Measurements from ENCODE around the gene CCDC88B. TPM values are rescaled to one million over a fixed set of nuclear protein-coding genes. Genes with fewer than 3 reads are reported as not detected.

The CCDC88B gene
- total RNA-seq, 1 donor from 2014 or later: 137 TPM

DNA sequence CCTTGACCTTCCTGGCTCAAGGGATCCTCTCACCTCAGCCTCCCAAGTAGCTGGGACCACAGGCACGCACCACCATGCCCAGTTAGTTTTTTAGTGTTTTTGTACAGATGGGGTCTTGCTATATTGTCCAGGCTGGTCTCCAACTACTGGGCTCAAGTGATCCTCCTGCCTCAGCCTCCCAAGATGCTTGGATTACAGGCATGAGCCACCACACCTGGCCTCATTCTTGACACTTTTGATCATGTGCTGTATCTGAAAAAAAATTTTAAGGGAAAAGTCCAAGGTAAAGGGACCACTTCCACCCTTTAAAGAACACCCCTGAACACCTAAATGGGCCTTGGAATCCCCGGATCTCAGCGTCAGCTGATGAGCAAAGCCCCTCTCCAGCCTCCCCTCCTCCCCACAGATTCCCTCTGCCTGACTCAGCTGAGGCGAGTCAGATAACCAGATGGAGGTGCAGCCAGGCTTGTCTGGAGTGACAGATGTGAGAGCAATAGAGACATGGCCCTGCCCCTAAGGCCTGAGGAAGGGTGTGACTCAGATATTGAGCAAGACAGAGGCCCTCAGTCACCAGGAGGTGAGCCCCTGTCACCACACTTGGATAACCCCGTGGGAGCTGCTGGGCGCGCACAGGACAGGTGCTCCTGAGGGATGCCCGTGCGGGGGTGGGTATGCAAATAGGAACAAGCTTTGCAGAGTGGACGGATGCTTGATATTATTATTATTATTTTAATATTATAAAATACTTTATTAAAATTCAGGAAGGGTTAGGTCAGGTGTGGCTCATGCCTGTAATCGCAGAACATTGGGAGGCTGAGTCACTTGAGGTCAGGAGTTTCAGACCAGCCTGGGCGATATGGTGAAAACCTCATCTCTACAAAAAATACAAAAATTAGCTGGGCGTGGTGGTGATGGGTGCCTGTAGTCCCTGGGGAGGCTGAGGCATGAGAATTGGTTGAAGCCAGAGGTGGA, 5.0 kb upstream of the CCDC88B start:
- Mint-ChIP-seq H3K9me3 (no peaks in the 10 kb centered on the region), H3K36me3 (ENCODE audit: low read depth) (peaks cover 10% of the 10 kb centered on the region), H3K4me3 (no peak overlapping the region), H3K27me3 (ENCODE audit: insufficient read depth) (no peaks in the 10 kb centered on the region), H3K4me1 (ENCODE audit: low read depth) (peaks cover 39% of the 10 kb centered on the region), H3K27ac (peak overlapping the region; percentile 76)
- no peak for DNase-seq (ENCODE audit: low spot score)
- intact Hi-C loops (cut with micrococcal nuclease): no loop called here

DNA sequence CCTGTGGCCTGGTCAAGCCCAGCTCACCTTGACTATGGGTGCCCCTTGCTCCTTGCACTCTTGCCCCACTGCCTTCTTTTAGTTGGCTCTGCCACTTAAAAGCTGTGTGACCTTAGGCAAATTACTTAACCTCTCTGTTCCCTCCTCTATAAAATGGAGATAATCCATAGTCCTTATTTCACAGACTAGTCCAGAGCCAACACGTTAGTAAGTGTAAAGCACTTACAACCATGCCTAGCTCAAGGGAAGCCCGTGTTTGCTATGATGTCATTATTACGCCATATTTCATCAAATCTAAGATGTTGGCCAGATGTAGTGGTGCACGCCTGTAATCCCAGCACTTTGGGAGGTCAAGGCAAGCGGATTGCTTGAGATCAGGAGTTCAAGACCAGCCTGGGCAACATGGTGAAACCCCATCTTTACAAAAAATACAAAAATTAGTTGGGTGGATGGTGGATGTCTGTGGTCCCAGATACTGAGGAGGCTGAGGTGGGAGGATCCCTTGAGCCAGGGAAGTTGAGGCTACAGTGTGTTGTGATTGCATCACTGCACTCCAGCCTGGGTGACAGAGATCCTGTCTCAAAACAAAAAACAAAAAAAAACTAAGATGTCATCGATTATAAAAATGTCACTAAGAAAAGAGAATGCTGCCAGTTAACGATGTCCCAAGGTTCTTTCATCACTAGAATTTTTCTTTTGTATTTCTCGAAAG, 2.3 kb upstream of the CCDC88B start:
- Mint-ChIP-seq H3K4me1 (ENCODE audit: low read depth) (peaks cover 41% of the 10 kb centered on the region), H3K36me3 (ENCODE audit: low read depth) (peaks cover 10% of the 10 kb centered on the region), H3K4me3 (peak overlapping the region; percentile 26), H3K27ac (no peak overlapping the region), H3K9me3 (no peaks in the 10 kb centered on the region), H3K27me3 (ENCODE audit: insufficient read depth) (no peaks in the 10 kb centered on the region)
- DNase-seq (ENCODE audit: low spot score): no peak
- intact Hi-C loops (cut with micrococcal nuclease): no loop called here

DNA sequence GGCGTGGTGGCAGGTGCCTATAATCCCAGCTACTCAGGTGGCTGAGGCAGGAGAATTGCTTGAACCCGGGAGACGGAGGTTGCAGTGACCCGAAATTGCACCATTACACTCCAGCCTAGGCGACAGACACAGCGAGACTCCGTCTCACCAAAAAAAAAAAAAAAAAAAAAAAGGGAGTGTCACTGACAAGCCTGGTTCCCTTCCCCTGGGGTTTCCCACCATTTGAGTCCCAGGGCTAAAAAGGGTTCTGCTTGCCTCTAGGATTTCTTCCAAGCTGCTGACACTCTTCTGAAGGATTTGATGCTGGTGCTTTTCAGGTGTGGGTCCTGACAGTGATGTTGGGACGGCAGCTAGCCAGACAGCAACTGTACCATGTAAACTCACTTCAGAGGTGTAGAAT, 1.3 kb upstream of the CCDC88B start:
- Mint-ChIP-seq H3K27ac (peak overlapping the region; percentile 94), H3K4me1 (ENCODE audit: low read depth) (peaks cover 41% of the 10 kb centered on the region), H3K27me3 (ENCODE audit: insufficient read depth) (no peaks in the 10 kb centered on the region), H3K9me3 (no peaks in the 10 kb centered on the region), H3K36me3 (ENCODE audit: low read depth) (peaks cover 9% of the 10 kb centered on the region), H3K4me3 (peak overlapping the region; percentile 91)
- DNase-seq (ENCODE audit: low spot score): no peak
- intact Hi-C loops (cut with micrococcal nuclease): no loop called here

DNA sequence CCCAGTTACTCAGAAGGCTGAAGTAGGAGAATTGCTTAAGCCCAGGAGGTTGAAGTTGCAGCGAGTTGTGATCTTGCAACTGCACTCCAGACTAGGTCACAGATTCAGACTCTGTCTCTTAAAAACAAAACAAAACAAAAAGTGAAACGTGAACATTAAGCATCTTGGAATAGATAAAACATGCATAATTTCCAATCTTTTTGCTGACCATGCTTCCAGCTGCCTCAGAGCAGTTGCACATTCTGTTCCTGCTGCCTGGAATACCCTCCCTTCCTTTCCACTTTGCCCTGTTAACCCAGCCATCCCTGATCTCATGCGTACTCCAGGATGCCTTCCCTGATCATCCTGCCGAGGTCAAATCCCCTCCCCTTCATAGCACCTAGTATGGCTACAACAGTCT, 718 bp upstream of the CCDC88B start:
- Mint-ChIP-seq H3K27me3 (ENCODE audit: insufficient read depth) (no peaks in the 10 kb centered on the region), H3K9me3 (no peaks in the 10 kb centered on the region), H3K36me3 (ENCODE audit: low read depth) (peaks cover 8% of the 10 kb centered on the region), H3K27ac (peak overlapping the region; percentile 94), H3K4me3 (peak overlapping the region; percentile 91), H3K4me1 (ENCODE audit: low read depth) (peaks cover 41% of the 10 kb centered on the region)
- DNase-seq (ENCODE audit: low spot score): no peak
- intact Hi-C loops (cut with micrococcal nuclease): no loop called here

DNA sequence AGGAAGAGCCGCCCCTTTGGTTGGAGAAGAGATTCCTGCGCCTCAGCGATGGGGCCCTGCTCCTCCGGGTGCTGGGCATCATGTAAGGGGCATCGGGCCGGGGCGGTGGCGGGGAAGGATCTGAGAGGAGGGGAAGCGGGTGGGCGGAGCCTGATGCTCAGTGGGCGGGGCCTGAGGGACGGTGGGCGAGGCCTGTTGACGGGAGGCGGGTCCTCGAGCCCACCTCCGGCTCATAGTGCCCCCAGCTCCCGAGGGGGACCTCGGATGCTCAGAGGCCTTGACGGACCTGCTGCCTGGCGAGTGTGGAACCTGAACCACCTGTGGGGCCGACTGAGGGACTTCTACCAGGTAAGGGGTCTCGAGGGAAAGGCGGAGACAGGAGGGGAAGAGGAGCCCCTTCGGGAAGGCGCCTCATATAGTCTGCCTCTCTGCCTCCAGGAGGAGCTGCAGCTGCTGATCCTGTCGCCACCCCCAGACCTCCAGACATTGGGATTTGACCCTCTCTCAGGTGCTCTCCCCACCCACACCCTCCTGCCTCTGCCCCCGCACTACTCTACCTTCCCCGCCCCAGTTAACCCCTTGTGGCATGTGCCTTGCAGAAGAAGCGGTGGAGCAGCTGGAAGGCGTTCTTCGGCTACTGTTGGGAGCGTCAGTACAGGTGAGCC, 799 bp downstream of the CCDC88B start:
- peaks cover 32% of the 10 kb centered on the region for H3K4me1 Mint-ChIP-seq (ENCODE audit: low read depth)
- intact Hi-C loops (cut with micrococcal nuclease): loop anchor here (1.0 to 2.0 kb wide), 5 partner anchors 10 to 100 kb away; partner anchors contain the start of genes BAD, ESRRA, FKBP2 and GPR137
- no peaks in the 10 kb centered on the region for H3K27me3 Mint-ChIP-seq (ENCODE audit: insufficient read depth)
- peak; percentile 72 for DNase-seq (ENCODE audit: low spot score)
- H3K27ac Mint-ChIP-seq: peak overlapping the region; percentile 94
- no peaks in the 10 kb centered on the region for H3K9me3 Mint-ChIP-seq
- peaks cover 10% of the 10 kb centered on the region for H3K36me3 Mint-ChIP-seq (ENCODE audit: low read depth)
- peak overlapping the region; percentile 91 for H3K4me3 Mint-ChIP-seq

DNA sequence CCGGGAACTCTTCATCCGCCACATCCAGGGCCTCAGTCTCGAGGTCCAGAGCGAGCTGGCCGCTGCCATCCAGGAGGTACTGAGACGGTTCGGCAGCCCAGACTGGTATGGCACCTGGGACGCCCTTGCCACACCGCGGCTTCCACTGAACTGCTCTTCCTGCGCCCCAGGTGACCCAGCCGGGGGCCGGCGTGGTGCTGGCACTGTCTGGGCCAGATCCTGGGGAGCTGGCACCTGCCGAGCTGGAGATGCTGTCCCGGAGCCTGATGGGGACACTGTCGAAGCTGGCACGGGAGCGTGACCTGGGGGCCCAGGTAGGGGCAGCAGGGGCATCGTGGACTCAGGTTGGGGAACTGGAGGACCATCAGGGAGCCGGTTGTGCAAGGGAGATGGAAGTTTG, 1.4 kb downstream of the CCDC88B start:
- H3K4me3 Mint-ChIP-seq: peak overlapping the region; percentile 91
- H3K4me1 Mint-ChIP-seq (ENCODE audit: low read depth): peaks cover 32% of the 10 kb centered on the region
- H3K27me3 Mint-ChIP-seq (ENCODE audit: insufficient read depth): no peaks in the 10 kb centered on the region
- intact Hi-C loops (cut with micrococcal nuclease): loop anchor here (2.0 kb wide), 1 partner anchor 57 kb away; the partner anchor contains the start of genes BAD and GPR137
- peak overlapping the region; percentile 52 for H3K27ac Mint-ChIP-seq
- no peaks in the 10 kb centered on the region for H3K9me3 Mint-ChIP-seq
- no peak for DNase-seq (ENCODE audit: low spot score)
- H3K36me3 Mint-ChIP-seq (ENCODE audit: low read depth): peaks cover 12% of the 10 kb centered on the region

DNA sequence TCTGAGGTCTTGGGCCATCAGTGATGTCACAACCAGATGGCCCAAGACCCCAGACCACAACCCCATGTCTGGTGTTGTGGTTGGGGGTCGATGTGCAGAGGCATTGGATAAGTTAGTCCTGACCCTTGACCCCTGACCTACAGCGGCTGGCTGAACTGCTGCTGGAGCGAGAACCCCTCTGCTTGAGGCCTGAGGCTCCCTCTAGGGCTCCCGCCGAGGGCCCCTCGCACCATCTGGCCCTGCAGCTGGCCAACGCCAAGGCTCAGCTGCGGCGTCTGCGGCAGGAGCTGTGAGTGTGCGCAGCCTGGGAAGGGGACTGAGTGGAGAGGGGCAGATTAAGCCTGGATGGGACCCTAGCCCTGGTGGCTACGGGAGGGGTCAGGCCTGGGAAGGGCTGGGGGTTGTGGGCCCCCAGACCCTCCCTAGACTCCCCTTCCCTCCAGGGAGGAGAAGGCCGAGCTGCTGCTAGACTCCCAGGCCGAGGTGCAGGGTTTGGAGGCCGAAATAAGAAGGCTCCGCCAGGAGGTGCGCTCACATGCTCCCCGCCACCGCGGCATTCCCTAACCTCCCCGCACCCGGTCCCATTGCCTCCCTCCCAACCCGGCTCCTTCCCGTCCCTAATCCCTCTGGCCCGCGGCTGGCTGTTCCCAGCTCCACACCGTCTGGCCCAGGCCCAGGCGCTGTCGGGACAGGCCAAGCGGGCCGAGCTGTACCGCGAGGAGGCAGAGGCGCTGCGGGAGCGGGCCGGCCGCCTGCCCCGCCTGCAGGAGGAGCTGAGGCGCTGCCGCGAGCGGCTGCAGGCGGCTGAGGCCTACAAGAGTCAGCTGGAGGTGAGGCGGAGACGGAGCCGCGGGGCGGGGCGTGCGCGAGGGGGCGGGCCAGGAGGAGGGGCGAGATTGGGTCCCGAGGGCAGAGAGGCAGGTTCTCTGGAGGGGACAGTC, 2.1 kb downstream of the CCDC88B start:
- H3K4me1 Mint-ChIP-seq (ENCODE audit: low read depth): peaks cover 32% of the 10 kb centered on the region
- no peaks in the 10 kb centered on the region for H3K27me3 Mint-ChIP-seq (ENCODE audit: insufficient read depth)
- H3K27ac Mint-ChIP-seq: no peak overlapping the region
- no peaks in the 10 kb centered on the region for H3K9me3 Mint-ChIP-seq
- peaks cover 14% of the 10 kb centered on the region for H3K36me3 Mint-ChIP-seq (ENCODE audit: low read depth)
- intact Hi-C loops (cut with micrococcal nuclease): loop anchor here (1.0 to 2.0 kb wide), 2 partner anchors 17 to 57 kb away; partner anchors contain the start of genes BAD, GPR137 and RPS6KA4
- peak overlapping the region; percentile 39 for H3K4me3 Mint-ChIP-seq
- DNase-seq (ENCODE audit: low spot score): peak; percentile 91

DNA sequence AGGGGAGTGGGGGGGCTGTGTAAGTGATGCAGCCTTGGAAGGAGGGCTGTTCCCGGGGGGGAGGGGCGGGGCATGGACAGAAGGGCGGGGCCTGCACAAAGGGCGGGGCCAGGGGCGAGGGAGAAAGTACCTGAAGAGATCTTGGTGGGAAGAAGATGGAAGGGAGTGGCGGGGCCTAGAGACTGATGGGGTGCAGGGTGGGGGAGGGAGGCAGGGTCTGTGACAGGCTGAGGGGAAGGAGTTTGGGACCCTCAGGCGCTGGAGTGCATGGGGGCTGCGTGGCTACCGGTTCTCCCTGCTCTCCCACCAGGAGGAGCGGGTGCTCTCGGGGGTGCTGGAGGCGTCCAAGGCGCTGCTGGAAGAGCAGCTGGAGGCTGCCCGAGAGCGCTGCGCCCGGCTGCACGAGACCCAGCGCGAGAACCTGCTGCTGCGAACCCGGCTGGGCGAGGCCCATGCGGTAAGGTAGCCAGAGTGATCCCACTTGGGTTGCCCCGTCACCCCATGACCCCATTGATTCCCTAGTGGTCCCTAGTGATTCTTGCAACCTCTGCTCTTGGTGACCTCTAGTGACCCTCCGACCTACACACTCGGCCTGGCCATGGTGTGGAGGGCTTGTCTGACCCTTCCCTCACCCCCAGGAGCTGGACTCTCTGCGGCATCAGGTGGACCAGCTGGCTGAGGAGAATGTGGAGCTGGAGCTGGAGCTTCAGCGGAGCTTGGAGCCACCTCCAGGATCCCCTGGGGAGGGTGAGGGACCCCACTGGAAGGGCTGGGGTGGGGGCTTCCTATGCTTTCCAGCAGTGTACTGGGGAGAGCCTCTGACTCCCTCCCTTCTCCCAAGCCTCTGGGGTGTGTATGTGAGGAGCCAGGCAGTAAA, 3.1 kb downstream of the CCDC88B start:
- H3K4me1 Mint-ChIP-seq (ENCODE audit: low read depth): peaks cover 23% of the 10 kb centered on the region
- H3K9me3 Mint-ChIP-seq: no peaks in the 10 kb centered on the region
- H3K36me3 Mint-ChIP-seq (ENCODE audit: low read depth): peaks cover 15% of the 10 kb centered on the region
- H3K27ac Mint-ChIP-seq: no peak overlapping the region
- no peaks in the 10 kb centered on the region for H3K27me3 Mint-ChIP-seq (ENCODE audit: insufficient read depth)
- H3K4me3 Mint-ChIP-seq: peak overlapping the region; percentile 39
- intact Hi-C loops (cut with micrococcal nuclease): loop anchor here (1.0 kb wide), 1 partner anchor 16 kb away; the partner anchor contains the start of gene RPS6KA4
- DNase-seq (ENCODE audit: low spot score): no peak

DNA sequence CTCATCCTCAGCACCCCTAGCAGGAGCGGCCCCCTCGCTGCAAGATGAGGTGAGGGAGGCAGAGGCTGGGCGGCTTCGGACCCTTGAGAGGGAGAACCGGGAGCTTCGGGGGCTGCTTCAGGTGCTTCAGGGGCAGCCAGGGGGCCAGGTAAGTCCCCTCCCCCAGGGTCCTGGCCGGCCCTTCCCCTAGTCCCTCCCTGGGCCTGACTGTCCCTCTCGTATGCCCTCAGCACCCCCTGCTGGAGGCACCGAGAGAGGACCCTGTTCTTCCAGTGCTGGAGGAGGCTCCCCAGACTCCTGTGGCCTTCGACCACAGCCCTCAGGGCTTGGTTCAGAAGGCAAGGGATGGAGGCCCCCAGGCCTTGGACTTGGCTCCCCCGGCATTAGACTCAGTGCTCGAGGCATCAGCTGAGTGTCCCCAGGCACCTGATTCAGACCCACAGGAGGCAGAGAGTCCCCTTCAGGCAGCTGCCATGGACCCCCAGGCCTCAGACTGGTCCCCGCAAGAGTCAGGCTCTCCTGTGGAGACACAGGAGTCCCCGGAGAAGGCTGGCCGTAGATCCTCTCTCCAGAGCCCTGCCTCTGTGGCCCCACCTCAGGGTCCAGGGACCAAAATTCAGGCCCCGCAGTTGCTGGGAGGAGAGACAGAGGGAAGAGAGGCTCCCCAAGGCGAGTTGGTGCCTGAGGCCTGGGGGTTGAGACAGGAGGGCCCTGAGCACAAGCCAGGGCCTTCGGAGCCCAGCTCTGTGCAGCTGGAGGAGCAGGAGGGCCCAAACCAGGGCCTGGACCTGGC, 4.0 kb downstream of the CCDC88B start:
- DNase-seq (ENCODE audit: low spot score): no peak
- H3K4me3 Mint-ChIP-seq: no peak overlapping the region
- peaks cover 19% of the 10 kb centered on the region for H3K4me1 Mint-ChIP-seq (ENCODE audit: low read depth)
- no peaks in the 10 kb centered on the region for H3K27me3 Mint-ChIP-seq (ENCODE audit: insufficient read depth)
- H3K9me3 Mint-ChIP-seq: no peaks in the 10 kb centered on the region
- H3K36me3 Mint-ChIP-seq (ENCODE audit: low read depth): peaks cover 15% of the 10 kb centered on the region
- intact Hi-C loops (cut with micrococcal nuclease): no loop called here
- no peak overlapping the region for H3K27ac Mint-ChIP-seq

DNA sequence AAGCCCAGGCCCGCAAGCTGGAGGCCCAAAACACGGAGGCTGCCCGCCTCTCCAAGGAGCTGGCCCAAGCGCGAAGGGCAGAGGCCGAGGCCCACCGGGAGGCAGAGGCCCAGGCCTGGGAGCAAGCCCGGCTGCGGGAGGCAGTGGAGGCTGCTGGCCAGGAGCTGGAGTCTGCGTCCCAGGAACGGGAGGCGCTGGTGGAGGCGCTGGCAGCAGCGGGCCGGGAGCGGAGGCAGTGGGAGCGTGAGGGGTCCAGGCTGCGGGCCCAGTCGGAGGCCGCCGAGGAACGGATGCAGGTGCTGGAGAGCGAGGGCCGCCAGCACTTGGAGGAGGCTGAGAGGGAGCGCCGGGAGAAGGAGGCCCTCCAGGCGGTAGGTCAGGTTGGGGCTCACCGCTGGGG, 4.8 kb downstream of the CCDC88B start:
- Mint-ChIP-seq H3K27ac (no peak overlapping the region), H3K36me3 (ENCODE audit: low read depth) (peaks cover 15% of the 10 kb centered on the region), H3K27me3 (ENCODE audit: insufficient read depth) (no peaks in the 10 kb centered on the region), H3K4me1 (ENCODE audit: low read depth) (peaks cover 11% of the 10 kb centered on the region), H3K9me3 (no peaks in the 10 kb centered on the region), H3K4me3 (no peak overlapping the region)
- DNase-seq (ENCODE audit: low spot score): no peak
- intact Hi-C loops (cut with micrococcal nuclease): no loop called here

Measured in activated T-helper 1 cell treated with anti-CD3 and anti-CD28 coated beads, Interleukin-12 subunit alpha, Interleukin-12 subunit beta, Interleukin-2, Interleukin-4 antibody, amounts not matched to agents 30 ng/mL and 10 ng/mL and 1 ng/mL, durations not matched to agents 14 hours and 24 hours and 36 hours (primary cell).